ENCODE measurements around the gene FLCN. TPM values are rescaled to one million over a fixed set of nuclear protein-coding genes. Genes with fewer than 3 reads are reported as not detected.
"Not testable (repeated sequence)": the region's sequence is repeated elsewhere in the genome, so short reads cannot be mapped to it uniquely, and the experiment has no call there.

Gene FLCN
- total RNA-seq, 2 experiments from 2014 or later: 48.8 to 53.1 TPM

- ChIA-PET CTCF (interaction anchor here (1.0 to 1.4 kb wide), 3 partner anchors 10 to 45 kb away, joined by 3 to 5 read pairs (median 3); no protein-coding TSS in a partner anchor), POLR2A (interaction anchor here (1.0 to 8.0 kb wide), 3 partner anchors 10 to 18 kb away, joined by 3 to 49 read pairs (median 38); partner anchors contain the start of gene PLD6)
- peak overlapping the region; percentile 86 for H3K27ac Mint-ChIP-seq
- no peak overlapping the region for H3K4me3 Mint-ChIP-seq
- peaks cover 62% of the 10 kb centered on the region for H3K36me3 Mint-ChIP-seq (ENCODE audit: low read depth)
- no peak for DNase-seq
- no peaks in the 10 kb centered on the region for H3K27me3 Mint-ChIP-seq
- no peaks in the 10 kb centered on the region for H3K9me3 Mint-ChIP-seq
- H3K4me1 Mint-ChIP-seq: peaks cover 58% of the 10 kb centered on the region
These were observed 50.1 kb downstream of the FLCN start for GRCh38 chr17:17186551-17187505.

DNA sequence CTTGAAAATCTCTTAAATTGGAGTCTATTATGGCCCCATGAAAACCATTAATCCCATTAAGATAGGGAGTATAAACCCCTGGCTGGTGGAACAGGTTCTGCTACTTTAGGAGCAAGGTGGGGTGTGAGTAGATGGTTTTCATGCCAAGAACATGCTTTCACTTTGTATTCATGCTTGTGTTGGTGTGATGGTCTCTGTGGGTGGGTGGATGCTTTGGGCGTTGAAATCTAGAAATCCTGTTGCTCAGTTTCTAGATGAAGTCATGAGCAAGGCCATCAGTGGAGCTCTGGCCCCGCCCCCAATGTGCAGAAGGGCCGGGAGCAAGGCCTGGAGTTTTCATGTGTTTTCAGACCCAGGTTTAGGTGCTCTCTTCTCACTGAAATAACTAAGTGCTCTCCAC, 50.9 kb downstream of the FLCN start:
- DNase-seq: peak; percentile 66
- Mint-ChIP-seq H3K27me3 (no peaks in the 10 kb centered on the region), H3K36me3 (ENCODE audit: low read depth) (peaks cover 68% of the 10 kb centered on the region), H3K4me1 (peaks cover 64% of the 10 kb centered on the region), H3K27ac (peak overlapping the region; percentile 86), H3K4me3 (peak overlapping the region; percentile 28), H3K9me3 (no peaks in the 10 kb centered on the region)
- POLR2A ChIA-PET: interaction anchor here (1.8 to 8.0 kb wide), 3 partner anchors 11 to 32 kb away, joined by 4 to 49 read pairs (median 38); partner anchors contain the start of gene PLD6
- CTCF ChIA-PET: interaction anchor here (1.0 to 2.0 kb wide), 3 partner anchors 10 to 14 kb away, joined by 3 to 5 read pairs (median 5); no protein-coding TSS in a partner anchor

DNA sequence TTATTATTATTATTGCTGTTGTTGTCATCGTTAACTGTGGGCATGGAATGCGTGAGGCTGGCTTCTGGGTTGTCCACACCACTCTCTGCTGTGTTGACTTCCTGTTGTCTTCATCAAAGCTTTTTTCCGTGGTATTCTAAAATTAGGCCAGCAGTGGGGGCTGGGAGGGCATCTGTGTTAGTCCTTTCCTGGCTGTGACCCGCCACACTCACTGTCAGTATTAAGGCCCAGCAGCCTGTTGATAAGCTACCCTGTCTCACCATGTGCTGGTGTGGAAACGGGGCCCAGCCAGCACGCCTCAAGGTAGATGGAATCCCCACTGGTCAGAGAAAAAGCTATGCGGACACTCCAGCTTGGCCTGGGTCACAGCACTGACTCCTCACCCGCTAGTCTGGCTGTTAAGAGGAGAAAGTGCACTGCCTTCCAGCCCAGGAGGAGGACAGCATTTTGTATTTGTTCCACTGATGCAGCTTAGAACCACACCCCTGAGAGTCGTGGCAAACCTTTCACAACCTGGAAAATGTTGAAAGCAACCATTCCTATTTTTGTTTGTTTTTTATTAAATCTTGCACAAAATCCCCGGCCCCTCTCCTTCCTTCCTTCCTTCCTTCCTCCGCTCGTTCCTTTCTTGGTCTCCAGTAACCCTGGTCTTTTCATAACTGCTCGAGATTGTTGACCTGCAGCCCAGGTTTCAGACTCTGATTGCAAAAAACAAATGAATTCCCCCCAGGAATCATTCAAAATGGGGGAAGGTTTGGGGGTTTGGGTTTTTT, 51.8 kb downstream of the FLCN start:
- ChIA-PET CTCF (interaction anchor here (2.0 kb wide), 1 partner anchor 10 kb away, joined by 5 read pairs; no protein-coding TSS in a partner anchor), POLR2A (interaction anchor here (1.2 to 8.0 kb wide), 5 partner anchors 10 to 96 kb away, joined by 4 to 49 read pairs (median 5); partner anchors contain the start of genes COPS3, FLCN and PLD6)
- H3K4me3 Mint-ChIP-seq: peak overlapping the region; percentile 52
- H3K9me3 Mint-ChIP-seq, H3K27me3 Mint-ChIP-seq: not testable (repeated sequence)
- H3K36me3 Mint-ChIP-seq (ENCODE audit: low read depth): peaks cover 71% of the 10 kb centered on the region
- peak overlapping the region; percentile 86 for H3K27ac Mint-ChIP-seq
- peak; percentile 68 for DNase-seq
- peaks cover 73% of the 10 kb centered on the region for H3K4me1 Mint-ChIP-seq

DNA sequence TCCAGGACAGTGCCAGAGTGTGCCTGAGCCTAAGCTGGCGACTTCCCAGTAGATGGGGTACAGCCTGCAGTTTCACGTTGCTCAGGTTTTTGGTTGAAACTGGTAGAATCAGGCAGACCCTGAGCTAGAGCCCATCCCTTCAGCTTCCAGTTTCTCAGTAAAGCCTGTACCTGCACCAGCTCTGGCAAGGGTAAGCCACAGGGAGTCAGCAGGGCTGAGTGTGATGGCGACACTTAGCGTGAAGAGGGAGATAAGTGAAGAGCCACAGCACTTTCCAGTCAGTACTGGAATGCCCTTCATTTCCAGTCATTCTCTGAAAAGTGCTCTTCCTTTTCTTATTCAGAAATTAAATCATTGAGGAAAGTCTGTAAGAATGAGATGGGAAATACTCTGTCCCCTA, 53.2 kb downstream of the FLCN start:
- Mint-ChIP-seq H3K4me3 (no peak overlapping the region), H3K36me3 (ENCODE audit: low read depth) (peaks cover 75% of the 10 kb centered on the region)

GRCh38 chr17:17182598-17183136, 54.3 kb downstream of the FLCN start:
- H3K27me3 Mint-ChIP-seq: no peaks in the 10 kb centered on the region
- H3K4me3 Mint-ChIP-seq: peak overlapping the region; percentile 74
- peaks cover 80% of the 10 kb centered on the region for H3K36me3 Mint-ChIP-seq (ENCODE audit: low read depth)
- H3K27ac Mint-ChIP-seq: peak overlapping the region; percentile 97
- no peaks in the 10 kb centered on the region for H3K9me3 Mint-ChIP-seq
- POLR2A ChIA-PET: interaction anchor here (1.1 to 5.4 kb wide), 5 partner anchors 9 to 55 kb away, joined by 3 to 45 read pairs (median 7); partner anchors contain the start of genes FLCN and PLD6
- H3K4me1 Mint-ChIP-seq: peaks cover 92% of the 10 kb centered on the region
- DNase-seq: no peak
- CTCF ChIA-PET: interaction anchor here (0.8 to 1.6 kb wide), 2 partner anchors 10 to 14 kb away, joined by 3 to 4 read pairs; no protein-coding TSS in a partner anchor

More for the DNA sequence above, 53.2 kb downstream of the FLCN start:
- ChIA-PET CTCF (interaction anchor here (0.6 to 1.6 kb wide), 4 partner anchors 13 to 184 kb away, joined by 3 to 4 read pairs (median 3); partner anchors contain the start of gene FLCN), POLR2A (interaction anchor here (0.6 to 4.9 kb wide), 8 partner anchors 8 to 775 kb away, joined by 3 to 38 read pairs (median 4); partner anchors contain the start of genes COPS3 and PLD6)
- H3K9me3 Mint-ChIP-seq: no peaks in the 10 kb centered on the region
- H3K27ac Mint-ChIP-seq: peak overlapping the region; percentile 86
- no peak for DNase-seq
- no peaks in the 10 kb centered on the region for H3K27me3 Mint-ChIP-seq
- peaks cover 85% of the 10 kb centered on the region for H3K4me1 Mint-ChIP-seq

- Mint-ChIP-seq H3K4me3 (peak overlapping the region; percentile 74), H3K27me3 (no peaks in the 10 kb centered on the region), H3K27ac (peak overlapping the region; percentile 97), H3K36me3 (ENCODE audit: low read depth) (peaks cover 82% of the 10 kb centered on the region), H3K9me3 (no peaks in the 10 kb centered on the region), H3K4me1 (peaks cover 95% of the 10 kb centered on the region)
- CTCF ChIA-PET: interaction anchor here (0.8 to 1.4 kb wide), 2 partner anchors 9 to 10 kb away, joined by 3 to 7 read pairs; no protein-coding TSS in a partner anchor
- peak; percentile 39 for DNase-seq
- POLR2A ChIA-PET: interaction anchor here (0.9 to 5.4 kb wide), 7 partner anchors 10 to 222 kb away, joined by 3 to 45 read pairs (median 4); partner anchors contain the start of genes FLCN and PLD6
These were observed 55.0 kb downstream of the FLCN start for GRCh38 chr17:17181666-17182597.

DNA sequence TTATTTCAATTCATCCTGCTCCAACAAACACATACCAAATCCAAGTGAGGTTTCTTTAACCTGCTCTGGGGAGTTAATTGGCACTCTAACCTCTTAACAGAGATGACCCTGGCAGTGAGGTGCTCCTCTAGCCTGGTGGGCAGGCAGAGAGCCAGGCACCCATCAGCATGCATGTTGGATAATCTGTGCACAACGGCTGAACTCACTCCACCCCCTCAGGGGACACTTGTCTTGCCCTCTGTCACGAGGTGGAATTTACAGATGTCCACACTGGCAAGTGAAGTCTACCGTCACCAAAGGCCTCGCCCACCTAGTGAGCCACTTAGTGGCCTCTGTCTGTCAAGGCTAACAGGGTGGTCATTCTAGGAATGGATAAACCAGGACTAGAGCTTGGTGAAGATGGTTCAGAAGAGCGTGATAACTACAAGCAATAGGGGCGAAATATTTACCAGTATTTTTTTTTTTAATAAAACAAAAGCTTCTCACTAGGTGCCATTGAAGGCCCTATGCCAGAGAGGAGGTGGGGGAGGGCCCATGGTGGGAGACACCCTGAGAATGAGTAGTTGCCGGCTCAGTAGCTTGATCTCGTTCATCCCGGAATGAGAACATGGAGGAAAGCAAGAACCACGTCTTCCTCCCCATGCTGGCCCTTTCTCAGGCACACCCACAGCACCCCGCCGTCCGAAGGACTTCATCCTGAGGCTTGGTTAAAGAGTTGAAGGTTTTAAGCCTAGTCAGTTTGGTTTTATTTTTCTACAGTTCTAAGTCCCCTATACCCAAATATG, 56.0 kb downstream of the FLCN start:
- no peak for DNase-seq
- Mint-ChIP-seq H3K4me3 (peak overlapping the region; percentile 75), H3K36me3 (ENCODE audit: low read depth) (peaks cover 86% of the 10 kb centered on the region), H3K4me1 (peaks cover 94% of the 10 kb centered on the region), H3K27me3 (no peaks in the 10 kb centered on the region), H3K9me3 (no peaks in the 10 kb centered on the region), H3K27ac (peak overlapping the region; percentile 97)
- POLR2A ChIA-PET: interaction anchor here (0.9 to 5.4 kb wide), 10 partner anchors 9 to 223 kb away, joined by 3 to 45 read pairs (median 4); partner anchors contain the start of genes COPS3, FLCN and PLD6
- CTCF ChIA-PET: interaction anchor here (1.4 to 2.3 kb wide), 2 partner anchors 10 to 39 kb away, joined by 7 to 10 read pairs; no protein-coding TSS in a partner anchor

DNA sequence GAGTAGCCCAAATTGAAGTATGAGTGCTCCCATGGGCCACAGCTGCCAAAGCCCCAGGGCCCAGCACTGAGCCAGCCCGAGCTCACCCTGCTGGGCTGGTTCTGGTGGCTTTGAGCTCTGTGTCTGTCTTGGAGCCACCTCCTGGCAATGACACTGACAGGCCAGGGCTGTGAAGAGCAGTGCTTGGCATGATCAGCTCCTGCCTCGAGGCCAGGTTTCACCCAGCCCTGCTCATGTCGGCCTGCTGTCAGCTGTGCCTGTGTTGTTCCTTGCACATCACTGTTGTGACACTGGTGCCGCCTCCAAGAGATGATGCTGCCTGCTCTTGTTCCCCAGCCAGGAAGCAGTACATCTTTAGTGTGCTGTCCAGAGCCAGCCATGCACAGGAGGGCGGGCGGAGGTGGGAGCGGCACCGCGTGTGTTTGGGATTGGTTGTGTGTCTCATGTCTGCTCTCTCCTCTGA, 56.8 kb downstream of the FLCN start:
- Mint-ChIP-seq H3K9me3 (no peaks in the 10 kb centered on the region), H3K27ac (peak overlapping the region; percentile 97)
- CTCF ChIA-PET: interaction anchor here (1.3 to 2.3 kb wide), 2 partner anchors 11 to 38 kb away, joined by 4 to 10 read pairs; no protein-coding TSS in a partner anchor

DNA sequence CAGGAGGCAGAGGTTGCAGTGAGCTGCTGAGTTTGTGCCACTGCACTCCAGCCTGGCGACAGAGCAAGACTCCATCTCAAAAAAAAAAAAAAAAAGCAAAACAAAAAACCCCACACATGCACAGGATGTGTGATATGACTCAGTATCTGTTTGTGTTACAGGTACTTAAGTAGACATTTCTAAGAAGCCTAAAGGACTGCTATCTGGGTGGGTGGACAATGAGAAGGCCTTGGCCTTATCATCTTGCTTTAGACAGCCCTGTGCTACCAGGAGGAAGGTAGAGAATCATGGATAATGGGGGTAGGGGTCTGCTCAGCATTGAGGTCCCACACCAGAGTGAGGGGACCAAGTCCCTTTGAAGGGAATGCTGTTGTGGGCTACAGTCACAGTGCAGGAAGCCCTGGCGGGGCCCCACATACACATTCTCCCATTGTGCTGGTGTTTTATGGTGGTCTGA, 57.6 kb downstream of the FLCN start:
- ChIA-PET POLR2A (interaction anchor here (0.6 to 5.4 kb wide), 15 partner anchors 9 to 316 kb away, joined by 3 to 45 read pairs (median 4); partner anchors contain the start of genes COPS3, FLCN, MPRIP and PLD6), CTCF (interaction anchor here (1.3 to 2.3 kb wide), 2 partner anchors 11 to 37 kb away, joined by 4 to 10 read pairs; no protein-coding TSS in a partner anchor)
- peaks cover 91% of the 10 kb centered on the region for H3K4me1 Mint-ChIP-seq
- peak overlapping the region; percentile 97 for H3K27ac Mint-ChIP-seq
- H3K27me3 Mint-ChIP-seq: no peaks in the 10 kb centered on the region
- peak; percentile 41 for DNase-seq
- H3K9me3 Mint-ChIP-seq: no peaks in the 10 kb centered on the region
- peak overlapping the region; percentile 75 for H3K4me3 Mint-ChIP-seq
- peaks cover 81% of the 10 kb centered on the region for H3K36me3 Mint-ChIP-seq (ENCODE audit: low read depth)

More for the DNA sequence above, 56.8 kb downstream of the FLCN start:
- H3K4me1 Mint-ChIP-seq: peaks cover 94% of the 10 kb centered on the region
- POLR2A ChIA-PET: interaction anchor here (0.6 to 5.4 kb wide), 12 partner anchors 9 to 100 kb away, joined by 3 to 45 read pairs (median 5); partner anchors contain the start of genes COPS3, FLCN and PLD6
- H3K27me3 Mint-ChIP-seq: no peaks in the 10 kb centered on the region
- H3K4me3 Mint-ChIP-seq: peak overlapping the region; percentile 75
- DNase-seq: peak; percentile 58
- peaks cover 83% of the 10 kb centered on the region for H3K36me3 Mint-ChIP-seq (ENCODE audit: low read depth)

- Mint-ChIP-seq H3K4me3 (peak overlapping the region; percentile 62), H3K27ac (peak overlapping the region; percentile 97), H3K9me3 (no peaks in the 10 kb centered on the region), H3K4me1 (peaks cover 89% of the 10 kb centered on the region), H3K36me3 (ENCODE audit: low read depth) (peaks cover 87% of the 10 kb centered on the region), H3K27me3 (no peaks in the 10 kb centered on the region)
- ChIA-PET CTCF (interaction anchor here (1.2 to 1.5 kb wide), 2 partner anchors 21 to 28 kb away, joined by 3 to 4 read pairs; no protein-coding TSS in a partner anchor), POLR2A (interaction anchor here (0.6 to 6.9 kb wide), 7 partner anchors 8 to 88 kb away, joined by 3 to 38 read pairs (median 4); no protein-coding TSS in a partner anchor)
- no peak for DNase-seq
These were observed 59.8 kb downstream of the FLCN start for GRCh38 chr17:17177176-17177575.
